ENCODE measurements around the gene RPS6KB1. TPM values are rescaled to one million over a fixed set of nuclear protein-coding genes. Genes with fewer than 3 reads are reported as not detected.
"Not testable (repeated sequence)": the region's sequence is repeated elsewhere in the genome, so short reads cannot be mapped to it uniquely, and the experiment has no call there.

RPS6KB1 gene
- total RNA-seq, 4 donors from 2014 or later = 21.3 to 52.5 (median 28.2) TPM

- H3K4me3 ChIP-seq (ENCODE audit: low read depth, poor library complexity, severe bottlenecking) = no peak overlapping the region
- WGBS, 2 donors = 90 to 91% methylated on average over 8 of the region's 8 CpGs
- DNase-seq (ENCODE audit: low spot score in 2 of 2) = no peak
- TF ChIP-seq POLR2A (IDR thresholded peaks at IDR 0.05) (no peak), CTCF (IDR thresholded peaks at IDR 0.05) (no peak)
- intact Hi-C loops (cut with DNase I; ENCODE audit: low total_unique reads) = no loop called here
Measured at GRCh38 chr17:59870482-59870881, 22.4 kb upstream of the RPS6KB1 start.

- no peak for TF ChIP-seq CTCF (IDR thresholded peaks at IDR 0.05)
- TF ChIP-seq POLR2A (IDR thresholded peaks at IDR 0.05) = no peak
- no peak for DNase-seq (ENCODE audit: low spot score in 2 of 2)
- intact Hi-C loops (cut with DNase I; ENCODE audit: low total_unique reads) = no loop called here
- H3K4me3 ChIP-seq (ENCODE audit: low read depth, poor library complexity, severe bottlenecking) = no peak overlapping the region
Measured at GRCh38 chr17:59872351-59872750, 20.6 kb upstream of the RPS6KB1 start.

GRCh38 chr17:59873414-59873813, 19.5 kb upstream of the RPS6KB1 start:
- whole genome bisulfite sequencing, 2 donors = 96 to 98% methylated on average over 8 of the region's 8 CpGs
- intact Hi-C loops (cut with DNase I; ENCODE audit: low total_unique reads); DNase-seq (ENCODE audit: low spot score in 2 of 2); H3K4me3 ChIP-seq (ENCODE audit: low read depth, poor library complexity, severe bottlenecking): not testable (repeated sequence)

- 90 to 91% methylated on average over 2 of the region's 2 CpGs for WGBS, 2 donors
Measured at GRCh38 chr17:59874376-59874775, 18.5 kb upstream of the RPS6KB1 start.

GRCh38 chr17:59876107-59876506, 16.8 kb upstream of the RPS6KB1 start:
- no peak overlapping the region for H3K4me3 ChIP-seq (ENCODE audit: low read depth, poor library complexity, severe bottlenecking)
- WGBS, 2 donors = 91 to 95% methylated on average over 3 of the region's 3 CpGs
- TF ChIP-seq CTCF (IDR thresholded peaks at IDR 0.05) (no peak), POLR2A (IDR thresholded peaks at IDR 0.05) (no peak)
- DNase-seq (ENCODE audit: low spot score in 2 of 2) = no peak
- intact Hi-C loops (cut with DNase I; ENCODE audit: low total_unique reads) = no loop called here

More at GRCh38 chr17:59874376-59874775, 18.5 kb upstream of the RPS6KB1 start:
- intact Hi-C loops (cut with DNase I; ENCODE audit: low total_unique reads) = no loop called here
- no peak overlapping the region for H3K4me3 ChIP-seq (ENCODE audit: low read depth, poor library complexity, severe bottlenecking)
- TF ChIP-seq POLR2A (IDR thresholded peaks at IDR 0.05) (no peak), CTCF (IDR thresholded peaks at IDR 0.05) (no peak)
- DNase-seq (ENCODE audit: low spot score in 2 of 2) = no peak

- DNase-seq (ENCODE audit: low spot score in 2 of 2) = no peak
- no peak overlapping the region for H3K4me3 ChIP-seq (ENCODE audit: low read depth, poor library complexity, severe bottlenecking)
- intact Hi-C loops (cut with DNase I; ENCODE audit: low total_unique reads) = no loop called here
- TF ChIP-seq CTCF (IDR thresholded peaks at IDR 0.05) = no peak
- TF ChIP-seq POLR2A (IDR thresholded peaks at IDR 0.05) = no peak
- WGBS, 2 donors = 93% methylated on average over 5 of the region's 5 CpGs
Measured at GRCh38 chr17:59877965-59878364, 15.0 kb upstream of the RPS6KB1 start.
